ENCODE data around the gene STX17.
"Not testable (repeated sequence)": the region's sequence is repeated elsewhere in the genome, so short reads cannot be mapped to it uniquely, and the experiment has no call there.

STX17 gene

GRCh38 chr9:99906403-99907207 lies at the start of gene STX17:
STX17 (plus strand) TSS chr9:99906654; CDS start chr9:99915240, 8,586 bp downstream.
- DNase-seq (ENCODE audit: low read depth in 2 of 2): peak; percentile 35 to 39

GRCh38 chr9:99857576-99857975 lies 48.9 kb upstream of the STX17 start:
- not testable (repeated sequence) for DNase-seq (ENCODE audit: low read depth in 2 of 2)

GRCh38 chr9:99858087-99858486 lies 48.4 kb upstream of the STX17 start:
- no peak for DNase-seq (ENCODE audit: low read depth in 2 of 2)

- DNase-seq (ENCODE audit: low read depth in 2 of 2): no peak
Observed at GRCh38 chr9:99859243-99859980, 47.0 kb upstream of the STX17 start.

GRCh38 chr9:99860266-99860665 lies 46.2 kb upstream of the STX17 start:
- no peak for DNase-seq (ENCODE audit: low read depth in 2 of 2)

- no peak for DNase-seq (ENCODE audit: low read depth in 2 of 2)
Observed at GRCh38 chr9:99863955-99864354, 42.5 kb upstream of the STX17 start.

- DNase-seq (ENCODE audit: low read depth in 2 of 2): no peak
Observed at GRCh38 chr9:99866398-99866797, 40.1 kb upstream of the STX17 start.

GRCh38 chr9:99867536-99867935 lies 38.9 kb upstream of the STX17 start:
- DNase-seq (ENCODE audit: low read depth in 2 of 2): no peak

GRCh38 chr9:99867968-99868367 lies 38.5 kb upstream of the STX17 start:
- DNase-seq (ENCODE audit: low read depth in 2 of 2): no peak

- no peak for DNase-seq (ENCODE audit: low read depth in 2 of 2)
Observed at GRCh38 chr9:99868845-99869244, 37.6 kb upstream of the STX17 start.

GRCh38 chr9:99870126-99870525 lies 36.3 kb upstream of the STX17 start:
- DNase-seq (ENCODE audit: low read depth in 2 of 2): no peak

- DNase-seq (ENCODE audit: low read depth in 2 of 2): no peak
Observed at GRCh38 chr9:99873531-99873930, 32.9 kb upstream of the STX17 start.

- DNase-seq (ENCODE audit: low read depth in 2 of 2): no peak
Observed at GRCh38 chr9:99873943-99874584, 32.4 kb upstream of the STX17 start.

GRCh38 chr9:99876190-99876589 lies 30.3 kb upstream of the STX17 start:
- no peak for DNase-seq (ENCODE audit: low read depth in 2 of 2)

GRCh38 chr9:99878651-99879050 lies 27.8 kb upstream of the STX17 start:
- DNase-seq (ENCODE audit: low read depth in 2 of 2): no peak

GRCh38 chr9:99881769-99882168 lies 24.7 kb upstream of the STX17 start:
- no peak for DNase-seq (ENCODE audit: low read depth in 2 of 2)

- no peak for DNase-seq (ENCODE audit: low read depth in 2 of 2)
Observed at GRCh38 chr9:99885747-99886146, 20.7 kb upstream of the STX17 start.

GRCh38 chr9:99889120-99889519 lies 17.3 kb upstream of the STX17 start:
- no peak for DNase-seq (ENCODE audit: low read depth in 2 of 2)

GRCh38 chr9:99894826-99895225 lies 11.6 kb upstream of the STX17 start:
- DNase-seq (ENCODE audit: low read depth in 2 of 2): no peak

GRCh38 chr9:99895510-99895909 lies 10.9 kb upstream of the STX17 start:
- no peak for DNase-seq (ENCODE audit: low read depth in 2 of 2)

GRCh38 chr9:99896119-99896518 lies 10.3 kb upstream of the STX17 start:
- DNase-seq (ENCODE audit: low read depth in 2 of 2): no peak

- DNase-seq (ENCODE audit: low read depth in 2 of 2): no peak
Observed at GRCh38 chr9:99903393-99903792, 3.1 kb upstream of the STX17 start.
